Left ventricle myocardium inferior (tissue), 1 donor: ENCODE data around the gene MED13L. TPM values are rescaled to one million over a fixed set of nuclear protein-coding genes. Genes with fewer than 3 reads are reported as not detected.

Experiments
- DNase-seq: peaks from one replicate; pipeline ENCODE4 v3.0.0-alpha.2; 2020
- H3K27ac ChIP-seq: fragments of 200-600 bp; replicated peaks from 2 replicates; pipeline ENCODE4 v1.8.0; 2021
- H3K27me3 ChIP-seq: fragments of 200-600 bp; 2 replicates; pipeline ENCODE4 v1.8.0; 2021; ENCODE audit warnings: low read depth
- H3K36me3 ChIP-seq: fragments of 200-600 bp; 2 replicates; pipeline ENCODE4 v1.8.0; 2021
- H3K4me1 ChIP-seq: fragments of 200-600 bp; 2 replicates; pipeline ENCODE4 v1.8.0; 2021
- H3K4me3 ChIP-seq: fragments of 200-600 bp; 2 replicates; pipeline ENCODE4 v1.8.0; 2021; ENCODE audit warnings: mild to moderate bottlenecking, moderate library complexity
- H3K9me3 ChIP-seq: fragments of 200-600 bp; replicated peaks from 2 replicates; pipeline ENCODE4 v1.8.0; 2021
- CTCF ChIP-seq: fragments of 200-600 bp; IDR thresholded peaks from 2 replicates; pipeline ENCODE4 v1.8.0; 2021; ENCODE audit warnings: antibody characterized with exemption, mild to moderate bottlenecking, borderline replicate concordance
- intact Hi-C: fragments of 100-400 bp; cut with micrococcal nuclease; formaldehyde crosslinking; loops from one replicate; pipeline ENCODE4 v1.11.0; 2022
- total RNA-seq: library from RNA; stranded (reverse); fragmentation: NEBNext Ultra II Directional; extraction: Animal tissue kit (Norgen Biotek cat#: 25700); gene quantifications from one replicate; pipeline ENCODE4 v1.2.1, GENCODE V29; 2021
- donor health status: DM: no; HTN: yes; CAD: no; lungs with severe emphysema.

MED13L gene
- total RNA-seq, 1 donor from 2014 or later, result 55.0 TPM

GRCh38 chr12:116080415-116080814 is 197.1 kb downstream of the MED13L start:
- no peaks in the 10 kb centered on the region for H3K27me3 ChIP-seq
- H3K27ac ChIP-seq, result no peak overlapping the region
- intact Hi-C loops, result no loop called here
- peaks cover 3% of the 10 kb centered on the region for H3K4me1 ChIP-seq
- H3K9me3 ChIP-seq, result no peaks in the 10 kb centered on the region
- no peak for DNase-seq
- H3K4me3 ChIP-seq, result no peak overlapping the region
- no peak for TF ChIP-seq CTCF
- H3K36me3 ChIP-seq, result no peaks in the 10 kb centered on the region

- intact Hi-C loops, result no loop called here
- DNase-seq, result no peak
- Histone ChIP-seq H3K4me1 (peaks cover 14% of the 10 kb centered on the region), H3K4me3 (no peak overlapping the region), H3K27me3 (no peaks in the 10 kb centered on the region), H3K9me3 (no peaks in the 10 kb centered on the region), H3K36me3 (no peaks in the 10 kb centered on the region), H3K27ac (no peak overlapping the region)
- TF ChIP-seq CTCF, result no peak
These were observed 199.1 kb downstream of the MED13L start for GRCh38 chr12:116078396-116078795.

GRCh38 chr12:116077431-116077830 is 200.1 kb downstream of the MED13L start:
- no peak overlapping the region for H3K4me3 ChIP-seq
- TF ChIP-seq CTCF, result no peak
- H3K27ac ChIP-seq, result no peak overlapping the region
- no peaks in the 10 kb centered on the region for H3K9me3 ChIP-seq
- intact Hi-C loops, result no loop called here
- H3K36me3 ChIP-seq, result no peaks in the 10 kb centered on the region
- no peak for DNase-seq
- H3K27me3 ChIP-seq, result no peaks in the 10 kb centered on the region
- peaks cover 15% of the 10 kb centered on the region for H3K4me1 ChIP-seq

- Histone ChIP-seq H3K36me3 (no peaks in the 10 kb centered on the region), H3K27ac (no peak overlapping the region), H3K27me3 (no peaks in the 10 kb centered on the region), H3K9me3 (no peaks in the 10 kb centered on the region), H3K4me3 (no peak overlapping the region), H3K4me1 (peaks cover 25% of the 10 kb centered on the region)
- no peak for DNase-seq
- no peak for TF ChIP-seq CTCF
- intact Hi-C loops, result no loop called here
These were observed 201.1 kb downstream of the MED13L start for GRCh38 chr12:116076399-116076798.

GRCh38 chr12:116074686-116075085 is 202.8 kb downstream of the MED13L start:
- peaks cover 39% of the 10 kb centered on the region for H3K4me1 ChIP-seq
- no peak for DNase-seq
- H3K36me3 ChIP-seq, result no peaks in the 10 kb centered on the region
- no peak for TF ChIP-seq CTCF
- no peak overlapping the region for H3K4me3 ChIP-seq
- no peaks in the 10 kb centered on the region for H3K27me3 ChIP-seq
- no peak overlapping the region for H3K27ac ChIP-seq
- intact Hi-C loops, result no loop called here
- no peaks in the 10 kb centered on the region for H3K9me3 ChIP-seq
